H54 (cell line): Measurements from ENCODE around the gene RAB11B.
"Not testable (repeated sequence)": the region's sequence is repeated elsewhere in the genome, so short reads cannot be mapped to it uniquely, and the experiment has no call there.

Experiments
- DNase-seq: peaks from one replicate; pipeline ENCODE4 v3.0.0; 2011; ENCODE audit warnings: low spot score, mixed read lengths; ENCODE audit not compliant: insufficient read length
- FAIRE-seq: peaks from 3 replicates; lab custom pipeline; 2011; peaks lifted over from hg19 to GRCh38; lab: Jason Lieb, UNC
- POLR2A ChIP-seq: IDR thresholded peaks from 2 replicates; pipeline ENCODE4 v1.6.1; 2011; ENCODE audit warnings: low read depth, mild to moderate bottlenecking, low read length

RAB11B gene

DNA sequence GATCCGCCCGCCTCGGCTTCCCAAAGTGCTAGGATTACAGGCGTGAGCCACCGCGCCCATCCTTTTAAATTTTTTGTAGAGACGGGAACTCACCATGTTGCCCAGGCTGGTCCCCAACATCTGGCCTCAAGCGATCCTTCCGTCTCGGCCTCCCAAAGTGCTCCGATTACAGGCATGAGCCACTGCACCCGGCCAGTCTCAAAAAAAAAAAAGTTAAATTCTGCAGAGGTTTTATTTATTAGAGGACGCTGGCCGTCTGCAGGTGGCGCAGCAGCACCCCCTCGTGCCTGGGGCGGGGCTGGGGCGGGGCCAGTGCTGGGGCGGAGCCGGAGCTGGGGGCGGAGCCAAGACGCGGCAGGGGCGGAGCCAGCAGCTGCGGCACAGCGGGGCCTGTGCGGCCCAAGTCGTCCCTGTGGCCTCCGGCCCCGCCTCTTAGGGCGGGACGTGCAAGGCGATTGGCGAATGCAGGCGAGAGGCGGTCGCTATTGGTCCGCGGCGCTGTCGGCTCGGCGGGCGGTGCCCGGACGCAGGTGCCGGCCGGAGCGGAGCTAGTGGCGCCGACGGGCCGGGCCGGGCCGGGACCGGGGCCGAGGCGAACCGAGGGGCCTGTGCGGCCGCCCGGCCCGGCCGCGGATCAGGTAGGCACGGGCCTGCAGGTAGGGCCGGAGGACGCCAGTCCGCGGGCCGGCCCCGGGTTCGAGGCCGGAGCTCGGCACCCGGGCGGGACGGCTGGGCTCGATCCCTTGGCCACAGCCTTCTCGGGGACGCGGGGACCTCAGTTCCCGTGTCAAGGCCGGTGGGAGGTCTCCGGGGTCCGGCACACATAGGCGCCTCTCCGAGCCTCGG is 22.8 kb downstream of the RAB11B start, which contains the start of gene MARCHF2:
Gene MARCHF2, plus strand, starts transcription at position 523 of the 846 bp plus-strand sequence. CDS start 8,536 bp downstream, outside the sequence.
- DNase-seq (peak; percentile 96), FAIRE-seq (no peak)
- peak; percentile 34 for TF ChIP-seq POLR2A

- DNase-seq (no peak), FAIRE-seq (no peak)
- no peak for TF ChIP-seq POLR2A
Observed at GRCh38 chr19:8413629-8413995, 23.5 kb downstream of the RAB11B start.

DNA sequence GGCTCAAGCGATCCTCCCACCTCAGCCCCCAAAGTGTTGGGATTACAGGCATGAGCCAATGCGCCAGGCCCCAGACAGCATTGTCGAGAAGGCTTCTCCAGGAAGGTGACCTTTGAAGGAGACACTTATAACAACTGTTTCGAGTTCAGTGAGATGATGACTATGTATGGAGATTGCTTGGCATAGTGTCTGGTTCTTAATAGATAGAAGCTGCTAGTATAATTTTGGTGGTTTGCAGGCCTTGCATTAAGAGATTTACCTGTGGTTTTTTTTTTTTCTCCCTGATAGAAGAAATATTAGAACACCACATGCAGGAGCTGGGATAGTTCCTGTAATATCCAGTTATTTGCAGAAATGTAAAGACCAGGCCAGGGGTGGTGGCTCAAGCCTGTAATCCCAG is 26.6 kb downstream of the RAB11B start:
- FAIRE-seq (no peak), DNase-seq (no peak)
- TF ChIP-seq POLR2A = no peak

- FAIRE-seq (no peak), DNase-seq (no peak)
- TF ChIP-seq POLR2A = no peak
Observed at GRCh38 chr19:8421484-8422461, 31.6 kb downstream of the RAB11B start.

DNA sequence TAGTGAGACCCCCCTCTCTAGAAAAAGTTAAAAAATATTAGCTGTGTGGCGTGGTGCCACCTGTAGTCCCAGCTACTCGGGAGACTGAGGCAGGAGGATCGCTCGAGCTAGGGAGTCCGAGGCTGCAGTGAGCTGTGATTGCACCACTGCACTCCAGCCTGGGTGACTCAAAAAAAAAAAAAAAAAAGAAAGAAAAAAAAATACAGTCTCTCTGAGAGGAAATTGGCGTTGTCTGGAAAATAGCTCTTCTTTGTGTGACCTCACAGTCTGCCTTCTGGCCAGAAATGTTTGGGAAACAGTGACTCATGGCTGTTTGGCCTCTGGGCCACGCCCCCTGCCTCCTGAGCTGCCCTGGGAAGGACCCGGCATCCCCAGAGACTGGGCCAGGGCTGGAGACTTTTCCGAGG is 33.7 kb downstream of the RAB11B start:
- peak; percentile 82 for DNase-seq
- peak; percentile 75 for FAIRE-seq
- no peak for TF ChIP-seq POLR2A

DNA sequence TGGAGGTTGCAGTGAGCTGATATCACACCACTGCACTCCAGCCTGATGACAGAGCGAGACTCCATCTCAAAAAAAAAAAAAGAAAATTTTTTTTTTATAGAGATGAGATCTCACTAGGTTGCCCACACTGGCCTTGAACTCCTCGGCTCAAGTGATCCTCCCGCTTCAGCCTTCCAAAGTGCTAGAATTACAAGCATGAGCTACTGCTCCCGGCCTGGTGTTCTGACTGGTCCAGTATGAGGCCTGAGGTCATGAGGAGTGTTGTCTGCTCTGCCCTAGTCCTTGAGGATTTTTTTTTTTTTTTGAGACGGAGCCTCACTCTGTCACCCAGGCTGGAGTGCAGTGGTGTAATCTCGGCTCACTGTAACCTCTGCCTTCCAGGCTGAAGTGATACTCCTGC is 35.2 kb downstream of the RAB11B start:
- not testable (repeated sequence) for FAIRE-seq, DNase-seq

- no peak for TF ChIP-seq POLR2A
- FAIRE-seq (no peak), DNase-seq (no peak)
Observed at GRCh38 chr19:8426283-8426682, 36.1 kb downstream of the RAB11B start.

GRCh38 chr19:8429044-8429443 is 38.9 kb downstream of the RAB11B start:
- no peak for TF ChIP-seq POLR2A
- DNase-seq (no peak), FAIRE-seq (no peak)

- no peak for DNase-seq
- no peak for TF ChIP-seq POLR2A
- FAIRE-seq = no peak
Observed at GRCh38 chr19:8429826-8430225, 39.7 kb downstream of the RAB11B start.

GRCh38 chr19:8430650-8431049 is 40.5 kb downstream of the RAB11B start:
- TF ChIP-seq POLR2A = no peak
- no peak for DNase-seq
- FAIRE-seq = no peak

DNA sequence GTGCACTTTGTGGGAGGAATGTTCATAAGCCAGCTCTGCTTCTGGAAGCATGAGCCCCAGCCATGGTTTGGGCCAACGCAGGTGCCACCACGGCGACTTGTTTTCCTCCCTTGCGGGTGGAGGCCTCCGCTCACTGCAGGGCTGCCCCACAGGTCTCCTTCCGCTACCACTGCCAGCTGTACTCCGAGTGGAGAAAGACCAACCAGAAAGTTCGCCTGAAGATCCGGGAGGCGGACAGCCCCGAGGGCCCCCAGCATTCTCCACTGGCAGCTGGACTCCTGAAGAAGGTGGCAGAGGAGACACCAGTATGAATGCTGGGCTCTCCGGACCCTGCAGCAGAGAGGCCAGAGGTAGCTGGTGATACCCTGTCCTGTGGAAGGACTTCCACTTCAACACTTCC is 48.1 kb downstream of the RAB11B start:
- FAIRE-seq (no peak), DNase-seq (no peak)
- TF ChIP-seq POLR2A = no peak

DNA sequence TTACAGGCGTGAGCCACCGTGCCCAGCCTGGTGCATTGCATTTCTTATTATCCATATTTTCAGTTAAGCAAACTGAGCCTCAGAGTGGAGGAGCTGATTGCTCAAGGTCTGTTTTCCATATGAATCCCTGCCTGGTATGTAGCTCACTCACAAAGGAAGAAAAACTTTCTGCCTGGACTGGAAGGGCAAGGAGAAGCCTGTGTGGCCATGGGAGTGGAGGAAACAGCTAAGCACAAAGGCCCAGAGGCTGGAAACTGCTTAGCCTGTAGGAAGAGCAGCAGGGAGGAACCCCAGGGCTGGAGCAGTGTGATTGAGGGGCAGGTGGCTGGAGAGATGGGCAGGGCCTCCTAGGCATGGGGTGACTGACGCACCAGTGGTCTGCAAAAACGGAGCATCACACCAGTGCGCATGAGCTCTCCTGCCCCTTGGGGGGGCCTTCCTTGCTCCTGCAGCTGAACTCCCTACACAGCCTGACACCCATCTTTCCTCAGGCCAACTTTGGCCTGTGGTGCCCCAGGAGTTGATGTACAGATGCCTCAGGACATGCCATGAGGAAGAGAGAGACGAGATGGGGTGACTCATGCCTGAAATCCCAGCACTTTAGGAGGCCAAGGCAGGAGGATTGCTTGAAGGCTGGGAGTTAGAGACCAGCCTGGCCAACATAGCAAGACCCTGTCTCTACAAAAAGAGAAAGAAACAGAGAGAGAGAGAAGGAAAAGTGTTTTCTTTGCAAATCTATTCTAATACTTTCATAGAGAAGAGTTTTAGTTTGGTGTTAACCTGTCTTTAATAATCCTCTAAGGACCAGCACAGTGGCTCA is 51.8 kb downstream of the RAB11B start:
- DNase-seq (no peak), FAIRE-seq (no peak)

DNA sequence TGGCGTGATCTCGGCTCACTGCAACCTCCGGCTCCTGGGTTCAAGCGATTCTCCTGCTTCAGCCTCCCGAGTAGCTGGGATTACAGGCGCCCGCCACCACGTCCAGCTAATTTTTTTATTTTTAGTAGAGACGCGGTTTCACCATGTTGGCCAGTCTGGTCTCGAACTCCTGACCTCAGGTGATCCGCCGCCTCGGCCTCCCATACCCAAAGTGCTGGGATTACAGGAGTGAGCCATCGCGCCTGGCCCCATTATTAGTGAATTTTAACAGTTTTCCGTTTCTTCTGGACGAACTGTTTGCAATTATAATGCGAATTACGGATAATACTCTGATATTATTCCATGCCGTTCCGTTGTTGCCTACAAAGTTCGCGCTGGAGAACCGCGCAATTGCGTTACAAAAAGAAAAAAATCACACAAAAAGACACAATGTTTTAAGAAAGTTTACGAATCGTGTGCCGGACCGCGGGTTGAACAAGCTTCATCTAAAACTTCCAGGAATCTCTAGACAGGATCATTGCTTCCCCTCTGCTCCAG is 54.0 kb downstream of the RAB11B start:
- not testable (repeated sequence) for FAIRE-seq, DNase-seq

More for the DNA sequence above, 51.8 kb downstream of the RAB11B start:
- TF ChIP-seq POLR2A = no peak
